HG03520 (cell line): ENCODE measurements around the gene ANKMY2.

Experiments
- ATAC-seq: cut with Tn5 transposase; IDR thresholded peaks from one replicate; pipeline ENCODE4 v1.9.1; 2021; ENCODE audit warnings: mild to moderate bottlenecking, moderate library complexity; ENCODE audit not compliant: unreplicated experiment

ANKMY2 gene

GRCh38 chr7:16585540-16585939 lies 60.0 kb downstream of the ANKMY2 start:
- ATAC-seq, result no peak

- no peak for ATAC-seq
Measured at GRCh38 chr7:16583834-16584233, 61.7 kb downstream of the ANKMY2 start.

- ATAC-seq, result no peak
Measured at GRCh38 chr7:16581286-16581685, 64.3 kb downstream of the ANKMY2 start.

GRCh38 chr7:16579216-16579615 lies 66.3 kb downstream of the ANKMY2 start:
- no peak for ATAC-seq

- no peak for ATAC-seq
Measured at GRCh38 chr7:16571941-16572340, 73.6 kb downstream of the ANKMY2 start.

- ATAC-seq, result peak; percentile 56
Measured at GRCh38 chr7:16564909-16565426, 80.6 kb downstream of the ANKMY2 start.

- ATAC-seq, result no peak
Measured at GRCh38 chr7:16564023-16564380, 81.6 kb downstream of the ANKMY2 start.

- peak; percentile 58 for ATAC-seq
Measured at GRCh38 chr7:16563281-16564022, 82.1 kb downstream of the ANKMY2 start.

- ATAC-seq, result no peak
Measured at GRCh38 chr7:16562456-16563220, 82.9 kb downstream of the ANKMY2 start.

- no peak for ATAC-seq
Measured at GRCh38 chr7:16561943-16562342, 83.6 kb downstream of the ANKMY2 start.

GRCh38 chr7:16559497-16560179 lies 85.9 kb downstream of the ANKMY2 start:
- ATAC-seq, result no peak

- ATAC-seq, result no peak
Measured at GRCh38 chr7:16558761-16559302, 86.7 kb downstream of the ANKMY2 start.

GRCh38 chr7:16556359-16556758 lies 89.2 kb downstream of the ANKMY2 start:
- ATAC-seq, result no peak

- no peak for ATAC-seq
Measured at GRCh38 chr7:16554518-16555236, 90.9 kb downstream of the ANKMY2 start.

GRCh38 chr7:16550671-16551070 lies 94.9 kb downstream of the ANKMY2 start:
- ATAC-seq, result no peak
